CD14-positive monocyte (primary cell): ENCODE measurements around the gene ACSS2. TPM values are rescaled to one million over a fixed set of nuclear protein-coding genes. Genes with fewer than 3 reads are reported as not detected.

ENCODE experiments used
- DNase-seq, 3 donors: peaks; one replicate each; pipeline ENCODE4 v3.0.0-alpha.2; 2011 to 2022
- H2AFZ ChIP-seq: 2 replicates; pipeline ENCODE4 v1.6.0; 2012; ENCODE audit warnings: mild to moderate bottlenecking, low read depth, low read length, inconsistent platforms; ENCODE audit not compliant: insufficient read depth, poor library complexity, severe bottlenecking
- H3K27ac ChIP-seq, 2 donors: 1 replicate in 1 of 2; 2 replicates in 1 of 2; pipeline ENCODE4 v1.5.1; 2012 to 2013; ENCODE audit warnings: low read length in 2 of 2, control low read depth in 1 of 2, inconsistent platforms in 1 of 2, low read depth in 1 of 2, mild to moderate bottlenecking in 1 of 2
- H3K27me3 ChIP-seq, 2 donors: one replicate each; pipeline versions ENCODE4 v1.6.0 to v1.6.1; 2011 to 2013; ENCODE audit warnings: low read length in 2 of 2; ENCODE audit not compliant: control insufficient read depth in 2 of 2, insufficient read depth in 2 of 2
- H3K36me3 ChIP-seq, 2 donors: replicated peaks in 1 of 2; 1 replicate in 1 of 2; 2 replicates in 1 of 2; pipeline versions ENCODE4 v1.5.1 to v1.6.1; 2012 to 2013; ENCODE audit warnings: low read length in 2 of 2, control low read depth in 1 of 2, inconsistent platforms in 1 of 2, mild to moderate bottlenecking in 1 of 2; ENCODE audit not compliant: insufficient read depth in 2 of 2, control insufficient read depth in 1 of 2
- H3K4me1 ChIP-seq, 2 donors: 1 replicate in 1 of 2; 2 replicates in 1 of 2; pipeline versions ENCODE4 v1.5.1 to v1.6.1; 2012 to 2013; ENCODE audit warnings: low read length in 2 of 2, control low read depth in 1 of 2, inconsistent platforms in 1 of 2, mild to moderate bottlenecking in 1 of 2, moderate library complexity in 1 of 2; ENCODE audit not compliant: insufficient read depth in 2 of 2, control insufficient read depth in 1 of 2
- H3K4me2 ChIP-seq: replicated peaks from 2 replicates; pipeline ENCODE3; 2012; ENCODE audit warnings: low read length, moderate library complexity, mild to moderate bottlenecking; ENCODE audit not compliant: poor library complexity, severe bottlenecking; ENCODE audit errors: extremely low read depth
- H3K4me3 ChIP-seq, 3 experiments: fragments of 200-600 bp in 1 of 3; sonication (generic) in 1 of 3; replicated peaks in 1 of 3; 1 replicate in 2 of 3; 2 replicates in 1 of 3; pipeline ENCODE4 v1.5.1; 2011 to 2013; ENCODE audit warnings: low read length in 3 of 3, mild to moderate bottlenecking in 3 of 3, control low read depth in 2 of 3, low read depth in 2 of 3, inconsistent platforms in 1 of 3, moderate library complexity in 1 of 3
- H3K79me2 ChIP-seq: 2 replicates; pipeline ENCODE4 v1.6.0; 2012; ENCODE audit warnings: mild to moderate bottlenecking, control low read depth, inconsistent platforms, low read length, moderate library complexity; ENCODE audit not compliant: insufficient read depth
- H3K9ac ChIP-seq: 2 replicates; pipeline ENCODE4 v1.6.0; 2017; ENCODE audit warnings: low read length, mild to moderate bottlenecking; ENCODE audit not compliant: insufficient read depth, poor library complexity, severe bottlenecking
- H3K9me3 ChIP-seq, 2 donors: replicated peaks in 1 of 2; 1 replicate in 1 of 2; 2 replicates in 1 of 2; pipeline versions ENCODE4 v1.5.1 to v1.6.1; 2012 to 2013; ENCODE audit warnings: low read length in 2 of 2, control low read depth in 1 of 2; ENCODE audit not compliant: control insufficient read depth in 1 of 2, insufficient read depth in 1 of 2
- H4K20me1 ChIP-seq: 2 replicates; pipeline ENCODE4 v1.6.0; 2012; ENCODE audit warnings: mild to moderate bottlenecking, low read length, control low read depth, moderate library complexity; ENCODE audit not compliant: insufficient read depth
- H3K27ac Mint-ChIP-seq, 7 donors: one replicate each; pipeline ENCODE4 v1.8.0; 2020; ENCODE audit warnings: mild to moderate bottlenecking in 7 of 7, mixed read lengths in 7 of 7, moderate library complexity in 6 of 7, inconsistent platforms in 2 of 7
- H3K27me3 Mint-ChIP-seq, 3 donors: one replicate each; pipeline ENCODE4 v1.8.0; 2021 to 2022; ENCODE audit warnings: low read depth in 3 of 3, mild to moderate bottlenecking in 3 of 3, mixed read lengths in 3 of 3, moderate library complexity in 3 of 3, inconsistent platforms in 1 of 3
- H3K36me3 Mint-ChIP-seq, 2 donors: one replicate each; pipeline ENCODE4 v1.8.0; 2020; ENCODE audit warnings: mixed read lengths in 2 of 2, inconsistent platforms in 1 of 2, mild to moderate bottlenecking in 1 of 2
- H3K4me1 Mint-ChIP-seq: one replicate; pipeline ENCODE4 v1.8.0; 2020; ENCODE audit warnings: mild to moderate bottlenecking, mixed read lengths
- H3K4me3 Mint-ChIP-seq, 2 donors: one replicate each; pipeline ENCODE4 v1.8.0; 2020; ENCODE audit warnings: mild to moderate bottlenecking in 2 of 2, mixed read lengths in 2 of 2, moderate library complexity in 1 of 2
- H3K9me3 Mint-ChIP-seq, 7 donors: one replicate each; pipeline ENCODE4 v1.8.0; 2020 to 2022; ENCODE audit warnings: mixed read lengths in 7 of 7, mild to moderate bottlenecking in 6 of 7, moderate library complexity in 6 of 7, inconsistent platforms in 2 of 7
- CTCF ChIP-seq: fragments of 200-600 bp; IDR thresholded peaks from one replicate; pipeline ENCODE4 v1.8.0; 2022; ENCODE audit warnings: antibody characterized with exemption, mild to moderate bottlenecking
- WGBS: methylation state at CpG from one replicate; pipeline ENCODE4 v1.1.5; 2013; ENCODE audit warnings: missing lambda C conversion rate; ENCODE audit not compliant: insufficient coverage; 5-methylcytosine and 5-hydroxymethylcytosine counted together
- intact Hi-C, 2 donors: fragments of 100-400 bp; cut with micrococcal nuclease; formaldehyde crosslinking; loops; one replicate each; pipeline versions ENCODE4 v1.15.0 to v1.15.1; 2023
- polyA plus RNA-seq, 3 donors: library from polyadenylated mRNA; depleted of rRNA in 1 of 3; unstranded in 2 of 3; stranded (reverse) in 1 of 3; fragments of 300-500 nt in 2 of 3; fragments of >200 nt in 1 of 3; fragmentation: Illumina TruSeq in 2 of 3; gene quantifications; 1 replicate in 2 of 3; 2 replicates in 1 of 3; pipeline ENCODE4 v1.2.3, GENCODE V29; 2012 to 2021

ACSS2 gene
- polyA plus RNA-seq, 3 donors, result 37.7 to 67.2 (median 48.4) TPM

- Histone ChIP-seq H2AFZ (no peak overlapping the region), H3K4me2 (no peak overlapping the region), H3K27ac (no peak overlapping the region), H3K9me3 (no peaks in the 10 kb centered on the region), H3K36me3 (peaks cover 3 to 34% of the 10 kb centered on the region in 2 donors), H3K79me2 (peaks cover 5% of the 10 kb centered on the region), H3K27me3 (no peaks in the 10 kb centered on the region), H4K20me1 (no peaks in the 10 kb centered on the region), H3K9ac (no peak overlapping the region), H3K4me1 (peaks cover 13 to 14% of the 10 kb centered on the region in 2 donors), H3K4me3 (no peak overlapping the region)
- no peak overlapping the region for H3K4me3 Mint-ChIP-seq
- H3K27ac Mint-ChIP-seq, result no peak overlapping the region
- peaks cover 16% of the 10 kb centered on the region for H3K4me1 Mint-ChIP-seq
- no peak for DNase-seq
- H3K36me3 Mint-ChIP-seq, result peaks cover 18 to 27% of the 10 kb centered on the region in 2 donors
- H3K9me3 Mint-ChIP-seq, result peaks cover 0 to 3% (median 0%) of the 10 kb centered on the region in 7 donors
- 100% methylated on average over 2 of the region's 5 CpGs for WGBS
- TF ChIP-seq CTCF, result no peak
- H3K27me3 Mint-ChIP-seq, result no peaks in the 10 kb centered on the region
- intact Hi-C loops, result loop anchor here in 1 of 2 donors (10.0 kb wide), 1 partner anchor 142 kb away; the partner anchor contains the start of gene TRPC4AP
Observed at GRCh38 chr20:34952671-34953070, 76.3 kb downstream of the ACSS2 start.

DNA sequence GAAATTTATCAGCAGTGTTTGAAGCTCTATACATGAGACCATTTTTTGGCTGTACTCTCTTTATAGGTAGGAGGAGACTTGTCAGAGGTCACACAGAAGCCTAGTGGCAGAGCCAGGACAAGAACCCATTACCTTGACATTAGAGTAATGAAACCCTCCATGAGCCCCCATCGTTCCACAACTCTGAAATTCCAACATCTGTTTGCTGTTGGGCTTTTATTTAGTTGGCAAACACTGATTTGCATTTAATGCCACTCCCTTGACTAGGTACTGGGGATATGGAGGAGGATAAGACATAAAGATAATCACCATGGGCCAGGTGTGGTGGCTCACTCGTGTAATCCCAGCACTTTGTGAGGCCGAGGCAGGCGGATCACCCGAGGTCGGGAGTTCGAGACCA, 77.5 kb downstream of the ACSS2 start:
- Mint-ChIP-seq H3K4me1 (peaks cover 16% of the 10 kb centered on the region), H3K27ac (no peak overlapping the region), H3K27me3 (no peaks in the 10 kb centered on the region), H3K4me3 (no peak overlapping the region), H3K36me3 (peaks cover 13 to 18% of the 10 kb centered on the region in 2 donors), H3K9me3 (peaks cover 0 to 3% (median 0%) of the 10 kb centered on the region in 7 donors)
- H3K36me3 ChIP-seq, result peaks cover 3 to 25% of the 10 kb centered on the region in 2 donors
- no peaks in the 10 kb centered on the region for H4K20me1 ChIP-seq
- H3K27ac ChIP-seq, result no peak overlapping the region
- no CpG with 5 or more reads among the region's 7 CpGs for WGBS
- no peak for TF ChIP-seq CTCF
- H3K9me3 ChIP-seq, result no peaks in the 10 kb centered on the region
- H3K4me2 ChIP-seq, result no peak overlapping the region
- no peaks in the 10 kb centered on the region for H3K27me3 ChIP-seq
- no peak overlapping the region for H2AFZ ChIP-seq
- no peak overlapping the region for H3K4me3 ChIP-seq
- peaks cover 13 to 14% of the 10 kb centered on the region in 2 donors for H3K4me1 ChIP-seq
- DNase-seq, result no peak
- no peak overlapping the region for H3K9ac ChIP-seq
- intact Hi-C loops, result loop anchor here in 1 of 2 donors (10.0 kb wide), 1 partner anchor 141 kb away; the partner anchor contains the start of gene TRPC4AP
- H3K79me2 ChIP-seq, result peaks cover 5% of the 10 kb centered on the region
